ENCODE measurements around the gene PGP.
A peak's percentile ranks its signal among the peaks of the same experiment; 100 is the strongest.

PGP gene

DNA sequence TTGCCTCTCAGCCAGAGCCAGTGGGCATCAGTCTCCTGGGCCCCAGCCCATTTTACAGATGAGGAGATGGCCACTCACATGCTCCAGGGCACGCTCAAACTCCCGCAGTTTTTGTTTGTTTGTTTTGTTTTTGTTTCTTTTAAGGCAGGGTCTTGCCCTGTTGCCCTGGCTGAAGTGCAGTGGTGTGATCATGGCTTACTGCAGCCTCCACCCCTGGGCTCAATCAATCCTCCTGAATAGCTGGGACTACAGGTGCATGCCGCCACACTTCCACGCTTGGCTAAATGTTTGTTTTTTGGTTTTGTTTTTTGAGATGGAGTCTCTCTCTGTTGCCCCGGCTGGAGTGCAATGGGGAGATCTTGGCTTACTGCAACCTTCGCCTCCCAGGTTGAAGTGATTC is 12.3 kb upstream of the PGP start:
- no peak overlapping the region for H3K4me3 ChIP-seq (ENCODE audit: control insufficient read depth, low read depth, low read length)
- DNase-seq (ENCODE audit: low read depth) = no peak

DNA sequence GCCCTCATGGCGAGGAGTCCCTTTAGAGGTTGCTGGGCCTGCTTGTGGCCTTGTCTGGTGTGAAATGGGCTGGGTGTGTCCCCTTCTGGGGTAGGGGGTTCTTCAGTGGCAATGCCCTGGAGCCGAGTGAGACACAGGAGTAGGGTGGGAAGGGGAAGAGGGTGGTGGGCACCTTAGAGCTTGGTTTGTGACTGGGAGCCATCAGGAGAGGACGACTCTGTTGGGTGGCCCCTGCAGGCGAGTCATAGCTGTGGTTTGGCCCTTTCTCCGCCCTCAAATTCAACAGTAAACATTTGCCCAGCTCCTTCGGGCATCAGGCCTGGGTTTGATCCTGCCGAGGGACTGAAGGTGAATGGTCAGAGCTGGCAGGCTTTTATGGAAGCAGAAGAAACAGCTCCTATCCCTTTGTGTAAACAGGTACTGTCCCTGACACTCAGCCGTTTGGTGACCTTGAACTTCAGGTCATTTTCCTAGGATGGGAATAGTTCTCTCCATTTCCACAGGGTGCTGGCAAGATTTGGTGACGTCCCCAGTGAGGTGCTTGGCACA is 11.7 kb upstream of the PGP start:
- DNase-seq (ENCODE audit: low read depth) = no peak
- TF ChIP-seq, protein P1, sequence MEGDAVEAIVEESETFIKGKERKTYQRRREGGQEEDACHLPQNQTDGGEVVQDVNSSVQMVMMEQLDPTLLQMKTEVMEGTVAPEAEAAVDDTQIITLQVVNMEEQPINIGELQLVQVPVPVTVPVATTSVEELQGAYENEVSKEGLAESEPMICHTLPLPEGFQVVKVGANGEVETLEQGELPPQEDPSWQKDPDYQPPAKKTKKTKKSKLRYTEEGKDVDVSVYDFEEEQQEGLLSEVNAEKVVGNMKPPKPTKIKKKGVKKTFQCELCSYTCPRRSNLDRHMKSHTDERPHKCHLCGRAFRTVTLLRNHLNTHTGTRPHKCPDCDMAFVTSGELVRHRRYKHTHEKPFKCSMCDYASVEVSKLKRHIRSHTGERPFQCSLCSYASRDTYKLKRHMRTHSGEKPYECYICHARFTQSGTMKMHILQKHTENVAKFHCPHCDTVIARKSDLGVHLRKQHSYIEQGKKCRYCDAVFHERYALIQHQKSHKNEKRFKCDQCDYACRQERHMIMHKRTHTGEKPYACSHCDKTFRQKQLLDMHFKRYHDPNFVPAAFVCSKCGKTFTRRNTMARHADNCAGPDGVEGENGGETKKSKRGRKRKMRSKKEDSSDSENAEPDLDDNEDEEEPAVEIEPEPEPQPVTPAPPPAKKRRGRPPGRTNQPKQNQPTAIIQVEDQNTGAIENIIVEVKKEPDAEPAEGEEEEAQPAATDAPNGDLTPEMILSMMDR (IDR thresholded peaks at IDR 0.05; ENCODE audit: control insufficient read depth, insufficient read depth, low read depth, low read length, missing control alignments) = no peak
- no peak overlapping the region for H3K4me3 ChIP-seq (ENCODE audit: control insufficient read depth, low read depth, low read length)

More for the DNA sequence above, 12.3 kb upstream of the PGP start:
- TF ChIP-seq, protein P1 (IDR thresholded peaks at IDR 0.05; ENCODE audit: control insufficient read depth, insufficient read depth, low read depth, low read length, missing control alignments) = no peak

DNA sequence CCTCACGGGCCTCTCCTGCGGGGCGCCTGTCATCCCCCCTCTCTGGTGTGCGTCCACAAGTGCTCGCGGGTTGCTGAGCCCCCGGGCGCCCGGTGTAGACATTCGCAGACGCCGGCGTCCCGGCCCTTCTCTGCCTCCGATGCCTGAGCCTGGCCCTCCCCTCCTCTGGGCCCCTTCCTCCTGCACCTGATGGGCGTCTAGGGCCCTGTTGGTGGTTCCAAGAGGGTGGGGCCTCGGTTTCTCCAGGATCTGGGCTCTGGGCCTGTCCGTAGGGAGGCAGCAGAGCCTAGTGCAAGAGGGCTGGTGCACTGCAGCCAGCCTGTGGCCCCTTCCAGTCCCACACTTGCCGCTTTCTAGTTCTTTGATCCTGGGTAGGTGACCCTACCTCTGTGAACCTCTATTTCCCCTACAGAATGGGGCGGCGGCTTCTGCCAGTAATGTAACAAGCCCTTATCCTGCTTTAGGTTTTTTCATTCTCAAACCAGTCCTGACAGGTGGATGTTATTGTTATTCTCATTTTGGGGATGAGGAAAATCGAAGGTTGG is 9.4 kb upstream of the PGP start:
- peak overlapping the region; percentile 83 for H3K4me3 ChIP-seq (ENCODE audit: control insufficient read depth, low read depth, low read length)
- DNase-seq (ENCODE audit: low read depth) = peak; percentile 11
- TF ChIP-seq, protein P1 (IDR thresholded peaks at IDR 0.05; ENCODE audit: control insufficient read depth, insufficient read depth, low read depth, low read length, missing control alignments) = peak; percentile 31

DNA sequence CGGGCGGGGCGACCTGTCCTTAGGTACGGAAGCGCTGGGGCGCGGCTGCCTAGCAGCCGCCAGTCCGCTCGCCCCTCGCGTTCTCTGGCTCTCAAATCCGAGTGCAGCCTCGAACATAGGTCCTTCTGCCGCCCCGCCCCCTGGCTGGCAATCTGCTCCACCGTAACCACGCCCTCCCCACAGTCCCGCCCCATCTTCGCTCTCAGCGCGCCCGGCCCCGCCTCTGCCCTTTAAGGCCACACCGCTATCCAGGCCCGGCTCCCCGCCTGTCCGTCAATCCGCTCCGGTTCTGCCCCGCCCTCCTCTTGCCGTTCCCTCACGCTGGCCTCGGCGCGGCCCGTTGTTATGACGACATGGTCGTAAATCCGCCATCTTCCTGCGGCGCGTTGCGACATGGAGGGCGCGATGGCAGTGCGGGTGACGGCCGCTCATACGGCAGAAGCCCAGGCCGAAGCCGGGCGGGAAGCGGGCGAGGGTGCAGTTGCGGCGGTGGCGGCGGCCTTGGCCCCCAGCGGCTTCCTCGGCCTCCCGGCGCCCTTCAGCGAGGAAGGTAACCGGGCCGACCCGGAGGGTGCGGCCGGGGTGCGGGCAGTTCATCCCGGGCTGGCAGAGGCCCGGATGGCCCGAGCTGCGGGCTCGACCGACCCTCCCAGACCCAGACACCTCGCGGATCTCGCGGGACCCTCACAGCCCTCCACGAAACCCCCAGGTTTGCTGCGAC is 8.7 kb upstream of the PGP start, which contains the start of gene E4F1:
E4F1 (plus strand) TSS at position 371 of the 721 bp plus-strand sequence; CDS start at position 394, 23 bp downstream.
- peak; percentile 94 for DNase-seq (ENCODE audit: low read depth)
- peak within 1 kb of the TSS; percentile 83 for H3K4me3 ChIP-seq (ENCODE audit: control insufficient read depth, low read depth, low read length)
- TF ChIP-seq, protein P1 (IDR thresholded peaks at IDR 0.05; ENCODE audit: control insufficient read depth, insufficient read depth, low read depth, low read length, missing control alignments) = no peak

DNA sequence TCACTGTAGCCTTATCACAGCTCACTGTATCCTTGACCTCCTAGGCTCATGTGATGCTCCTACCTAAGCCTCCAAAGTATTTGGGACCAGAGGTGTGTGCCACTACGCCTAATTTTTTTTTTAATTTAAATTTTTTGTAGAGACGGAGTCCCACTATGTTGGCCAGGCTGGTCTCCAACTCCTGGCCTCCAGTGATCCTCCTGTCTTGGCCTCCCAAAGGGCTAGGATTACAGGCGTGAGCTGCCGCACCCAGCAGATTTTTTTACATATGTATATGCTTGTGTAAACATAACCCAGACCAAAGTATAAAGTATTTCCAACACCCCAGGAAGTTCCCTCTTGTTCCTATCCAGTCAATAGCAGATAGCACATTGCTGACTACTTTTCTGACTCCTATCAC is 1.7 kb upstream of the PGP start:
- DNase-seq (ENCODE audit: low read depth) = no peak
- H3K4me3 ChIP-seq (ENCODE audit: control insufficient read depth, low read depth, low read length) = no peak overlapping the region

More for the DNA sequence above, 1.7 kb upstream of the PGP start:
- TF ChIP-seq, protein P1 (IDR thresholded peaks at IDR 0.05; ENCODE audit: control insufficient read depth, insufficient read depth, low read depth, low read length, missing control alignments) = no peak

Measured in AG09309 (cell line).